HG02678 (cell line): ENCODE results near the gene CPEB3.

Experiments
- ATAC-seq: cut with Tn5 transposase; IDR thresholded peaks from one replicate; pipeline ENCODE4 v1.9.1; 2021; ENCODE audit warnings: mild to moderate bottlenecking, moderate library complexity; ENCODE audit not compliant: unreplicated experiment

Gene CPEB3

GRCh38 chr10:92268748-92269147 is 22.1 kb downstream of the CPEB3 start:
- no peak for ATAC-seq

DNA sequence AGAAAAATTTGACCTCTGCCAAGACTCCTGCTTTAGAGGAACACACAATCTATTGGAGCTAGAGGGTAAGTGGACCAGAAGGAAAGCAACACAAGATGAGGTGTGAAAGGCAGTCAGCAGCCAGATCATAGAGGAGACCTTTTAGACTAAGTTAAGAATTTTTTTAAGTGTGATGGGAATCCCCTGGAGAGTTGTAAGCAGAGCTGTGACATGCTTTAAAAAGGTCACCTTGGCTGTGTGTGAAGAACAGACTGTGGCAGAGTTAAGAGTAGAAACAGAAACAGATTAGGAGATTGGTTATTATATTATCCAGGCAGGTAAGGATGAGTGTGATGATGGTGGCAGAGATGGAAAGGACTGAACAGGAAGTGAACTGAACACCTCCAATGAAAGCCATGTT is 23.5 kb downstream of the CPEB3 start:
- no peak for ATAC-seq

GRCh38 chr10:92265687-92266258 is 25.1 kb downstream of the CPEB3 start:
- ATAC-seq: no peak

DNA sequence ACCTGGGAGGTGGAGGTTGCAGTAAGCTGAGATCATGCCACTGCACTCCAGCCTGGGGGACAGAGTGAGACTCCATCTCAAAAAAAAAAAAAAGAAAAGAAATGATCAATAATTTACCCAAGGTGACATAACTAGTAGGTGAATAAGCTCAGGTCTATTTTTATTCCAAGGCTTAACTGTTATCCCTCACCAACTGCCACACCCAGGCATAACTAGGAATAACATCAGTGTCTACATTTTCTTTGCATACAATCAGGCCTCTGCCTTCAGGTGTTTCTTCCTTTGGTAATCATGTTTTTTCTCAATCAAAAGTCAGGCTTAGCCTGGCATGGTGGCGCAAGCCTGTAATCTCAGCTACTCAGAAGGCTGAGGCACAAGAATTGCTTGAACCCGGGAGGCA is 26.6 kb downstream of the CPEB3 start:
- ATAC-seq: no peak

DNA sequence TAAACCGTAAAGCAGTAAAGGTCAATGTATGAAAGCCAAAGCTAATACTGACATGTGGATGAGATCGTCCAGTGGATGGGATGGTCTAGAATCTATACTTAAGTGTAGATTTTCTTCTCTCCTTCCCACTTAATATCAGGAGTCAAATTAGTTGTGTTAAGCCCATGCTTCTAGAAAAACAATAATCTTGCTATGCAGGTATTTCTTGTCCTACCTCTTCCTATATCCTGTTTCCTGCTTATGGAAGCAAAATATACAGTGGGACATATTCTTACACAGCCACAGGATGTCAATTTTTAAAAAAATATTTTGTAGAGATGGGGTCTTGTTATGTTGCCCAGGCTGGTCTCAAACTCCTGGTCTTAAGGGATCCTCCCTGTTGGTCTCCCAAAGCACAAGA is 27.5 kb downstream of the CPEB3 start:
- ATAC-seq: no peak

DNA sequence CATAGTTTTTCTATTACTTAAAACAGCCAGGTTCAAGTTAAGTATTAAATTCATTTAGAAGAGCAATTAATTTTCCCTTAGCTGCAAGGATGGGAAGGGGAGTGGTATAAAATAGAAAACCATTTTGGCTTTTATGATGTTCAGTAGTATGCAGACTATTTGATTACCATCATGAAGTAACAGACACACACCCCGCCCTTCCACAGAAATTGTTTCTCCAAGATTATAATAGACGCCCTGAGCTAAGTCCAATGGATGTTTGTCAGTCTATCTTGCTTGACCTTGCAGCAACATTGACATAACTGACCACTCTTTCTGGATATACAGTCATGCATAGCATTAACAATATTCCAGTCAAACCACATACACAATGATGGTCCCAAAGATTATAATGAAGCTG is 42.3 kb downstream of the CPEB3 start:
- ATAC-seq: no peak

GRCh38 chr10:92244796-92245195 is 46.1 kb downstream of the CPEB3 start:
- peak; percentile 37 for ATAC-seq

GRCh38 chr10:92242910-92243671 is 47.8 kb downstream of the CPEB3 start:
- peak; percentile 41 for ATAC-seq

DNA sequence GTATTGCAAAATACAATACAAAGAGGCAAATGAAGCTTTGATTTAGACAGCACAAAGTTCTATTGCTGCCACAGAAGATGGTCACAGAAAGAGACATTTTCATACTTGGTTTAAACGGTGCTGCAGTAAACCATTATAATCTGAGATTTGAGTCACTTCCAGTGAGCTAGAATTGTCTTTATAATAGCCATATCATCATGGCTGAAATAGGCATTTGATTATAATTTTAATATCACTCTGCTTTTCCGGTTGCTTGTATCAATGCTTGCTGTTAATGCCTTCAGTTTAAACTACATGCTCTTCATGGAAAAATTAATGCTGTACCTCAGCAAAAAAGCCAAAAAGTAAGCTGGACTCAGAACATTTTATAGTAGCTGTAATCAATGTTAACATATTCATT is 48.5 kb downstream of the CPEB3 start:
- no peak for ATAC-seq

DNA sequence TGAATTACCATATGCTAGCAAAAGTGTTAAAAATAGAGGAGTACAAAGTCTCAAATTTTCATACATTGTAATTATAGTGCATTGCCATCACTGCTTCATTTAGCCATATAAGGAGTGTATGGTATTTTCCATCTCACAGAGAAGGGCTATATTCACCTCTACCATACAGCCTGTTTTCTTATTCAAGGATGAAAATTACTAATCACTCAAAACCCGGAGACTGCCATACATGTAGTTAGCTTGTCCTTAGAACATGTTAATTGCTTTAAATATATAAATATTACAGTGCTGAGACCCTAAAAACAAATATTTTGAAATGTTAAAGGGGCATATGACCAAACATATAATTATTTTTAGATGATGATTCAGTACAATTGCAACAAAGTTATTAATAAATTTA is 49.4 kb downstream of the CPEB3 start:
- ATAC-seq: no peak

DNA sequence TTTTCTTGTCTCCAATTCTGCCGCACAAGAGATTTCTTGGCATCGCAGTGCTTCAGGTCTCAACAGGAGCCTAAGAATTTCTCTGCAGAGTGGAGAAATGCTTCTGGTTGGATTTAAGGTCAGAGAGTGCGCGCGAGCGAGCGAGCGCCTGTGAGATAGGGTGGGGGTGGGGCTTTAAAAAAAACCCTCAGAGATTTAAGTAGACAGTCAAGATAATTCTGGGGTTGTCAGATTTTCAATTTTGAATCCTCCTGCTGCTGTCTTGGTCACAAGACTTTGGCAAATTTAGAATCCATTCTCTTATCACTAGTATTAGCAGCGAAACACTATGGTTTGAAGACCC is 49.7 kb downstream of the CPEB3 start:
- ATAC-seq: no peak

- peak; percentile 56 for ATAC-seq
These were observed 50.4 kb downstream of the CPEB3 start for GRCh38 chr10:92240289-92241157.

GRCh38 chr10:92239600-92240288 is 51.1 kb downstream of the CPEB3 start:
- peak; percentile 43 for ATAC-seq

- no peak for ATAC-seq
These were observed 51.7 kb downstream of the CPEB3 start for GRCh38 chr10:92239151-92239599.

- ATAC-seq: no peak
These were observed 52.2 kb downstream of the CPEB3 start for GRCh38 chr10:92238586-92239098.

DNA sequence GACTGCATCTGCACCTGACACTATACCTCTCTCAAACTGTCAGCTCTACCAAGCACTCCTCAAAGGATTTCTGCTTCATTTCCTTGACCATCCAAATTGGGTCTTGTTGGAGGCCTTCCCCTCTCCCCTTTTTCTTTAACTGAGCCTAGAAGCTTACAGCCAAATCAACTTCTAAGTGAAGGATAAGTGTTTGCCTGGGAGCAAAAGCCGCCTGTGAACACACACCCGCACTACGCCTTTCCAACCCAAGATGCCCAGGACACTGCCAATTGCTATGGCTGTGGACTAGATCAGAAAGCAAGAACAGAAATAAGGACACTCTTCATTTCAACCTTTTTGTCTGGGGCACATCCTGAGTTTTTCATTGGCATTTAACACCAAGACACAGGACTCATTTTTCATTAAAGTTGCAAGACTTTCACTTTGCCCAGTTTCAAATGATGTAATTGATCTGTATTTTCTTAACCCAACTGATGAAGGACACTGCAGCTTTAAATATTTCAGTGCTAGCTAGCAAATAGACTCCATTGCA is 52.8 kb downstream of the CPEB3 start:
- ATAC-seq: no peak

DNA sequence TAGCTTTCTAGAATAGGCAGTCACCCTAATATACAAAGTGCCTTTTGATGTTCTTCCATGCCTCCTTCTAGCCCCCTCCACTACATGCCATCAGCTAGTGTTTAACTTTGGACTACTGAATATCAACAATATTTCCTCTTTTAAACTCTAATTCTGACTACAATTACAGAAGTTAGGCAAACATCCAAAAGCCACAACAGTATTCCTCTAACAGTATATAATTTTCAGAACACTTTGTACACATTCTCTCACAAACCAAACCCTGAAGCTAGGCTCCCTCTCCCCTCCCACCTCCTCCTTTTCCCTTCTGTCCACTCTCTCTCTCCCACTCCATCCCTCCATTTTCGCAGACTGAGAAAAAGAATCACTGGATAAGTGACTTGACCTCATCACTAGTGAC is 59.7 kb downstream of the CPEB3 start:
- no peak for ATAC-seq

- no peak for ATAC-seq
These were observed 68.1 kb downstream of the CPEB3 start for GRCh38 chr10:92222603-92223262.

DNA sequence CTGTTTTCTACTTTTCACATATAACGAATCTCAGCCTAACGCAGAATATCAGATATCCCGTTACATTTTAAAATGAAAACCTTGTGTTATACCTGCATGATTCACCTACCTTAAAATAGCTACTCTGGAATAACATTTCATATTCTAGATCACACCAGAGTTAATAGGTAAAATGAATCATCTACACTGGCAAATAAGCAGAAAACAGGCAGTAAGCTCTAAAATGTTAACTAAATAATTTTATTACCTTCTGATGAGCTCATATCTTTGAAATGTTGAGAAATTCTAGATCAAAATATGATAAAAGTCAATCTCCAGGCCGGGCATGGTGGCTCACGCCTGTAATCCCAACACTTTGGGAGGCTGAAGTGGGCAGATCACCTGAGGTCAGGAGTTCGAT is 71.3 kb downstream of the CPEB3 start:
- ATAC-seq: no peak

DNA sequence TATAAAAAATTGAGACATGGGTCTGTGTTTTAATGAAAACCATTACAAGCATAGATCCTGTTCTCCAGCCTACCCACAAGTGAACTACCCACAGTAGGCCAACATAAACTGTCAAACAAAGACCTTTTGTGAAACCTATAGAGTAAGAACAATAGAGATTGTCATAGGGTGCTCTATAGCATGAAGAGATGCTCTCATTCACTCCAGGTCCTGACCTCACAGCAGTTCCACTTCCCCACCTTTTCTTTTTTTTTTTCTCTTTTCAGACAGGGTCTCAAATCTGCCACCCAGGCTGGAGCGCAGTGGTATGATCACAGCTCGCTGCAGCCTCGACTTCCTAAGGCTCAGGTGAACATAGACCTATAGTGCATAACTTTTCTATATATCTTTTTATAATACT is 72.3 kb downstream of the CPEB3 start:
- ATAC-seq: no peak
